Endothelial cell of umbilical vein (primary cell): Measurements from ENCODE around the gene NDUFS8. TPM values are rescaled to one million over a fixed set of nuclear protein-coding genes. Genes with fewer than 3 reads are reported as not detected.

Source experiments
- BruUV-seq: library from RNA; stranded (reverse); fragments of 400-500 nt; replicated peaks from 2 replicates; lab custom pipeline; 2021; lab: Mats Ljungman, UMichigan
- CTCF ChIA-PET: fragments of 300-600, 350-600 bp; sonication (Branson Sonifier 250); formaldehyde crosslinking; loops from one replicate; lab custom pipeline; 2021; ENCODE audit warnings: antibody characterized with exemption, inconsistent platforms; lab: Charles Lee
- POLR2A ChIA-PET: fragments of 300-600, 350-600 bp; sonication (Branson Sonifier 250); formaldehyde crosslinking; loops from one replicate; lab custom pipeline; 2021; ENCODE audit warnings: antibody characterized with exemption, inconsistent platforms; lab: Charles Lee
- DNase-seq: peaks from one replicate; pipeline ENCODE4 v3.0.0-alpha.2; 2011; ENCODE audit warnings: low read depth, low spot score
- FAIRE-seq: peaks from 2 replicates; lab custom pipeline; 2011; peaks lifted over from hg19 to GRCh38; lab: Jason Lieb, UNC
- H2AFZ ChIP-seq: 2 replicates; pipeline ENCODE4 v1.6.0; 2012; ENCODE audit warnings: low read depth, low read length, control low read depth, inconsistent platforms
- H3K27ac ChIP-seq: 2 replicates; pipeline ENCODE4 v1.5.1; 2011; ENCODE audit warnings: low read depth, mild to moderate bottlenecking, control low read depth, low read length, moderate library complexity; ENCODE audit not compliant: insufficient read depth
- H3K27me3 ChIP-seq, 2 experiments: 2 replicates each; pipeline versions ENCODE4 v1.6.0 to v1.6.1; 2011; ENCODE audit warnings: low read length in 2 of 2, mixed read lengths in 1 of 2; ENCODE audit not compliant: control insufficient read depth in 2 of 2, insufficient read depth in 2 of 2
- H3K36me3 ChIP-seq, 2 experiments: 2 replicates in 1 of 2; 3 replicates in 1 of 2; pipeline ENCODE4 v1.5.1; 2011; ENCODE audit warnings: low read length in 2 of 2, mild to moderate bottlenecking in 1 of 2, moderate library complexity in 1 of 2; ENCODE audit not compliant: control insufficient read depth in 2 of 2, insufficient read depth in 2 of 2; ENCODE audit errors: extremely low read depth in 1 of 2
- H3K4me1 ChIP-seq: 3 replicates; pipeline ENCODE4 v1.5.1; 2011; ENCODE audit warnings: mild to moderate bottlenecking, low read length; ENCODE audit not compliant: control insufficient read depth, insufficient read depth; ENCODE audit errors: extremely low read depth
- H3K4me2 ChIP-seq: 2 replicates; pipeline ENCODE4 v1.6.1; 2011; ENCODE audit warnings: low read length, control low read depth, mixed read lengths; ENCODE audit not compliant: insufficient read depth
- H3K4me3 ChIP-seq, 3 experiments: fragments of 200-600 bp in 1 of 3; sonication (generic), shearing (Covaris generic) in 1 of 3; replicated peaks in 1 of 3; 2 replicates each; pipeline ENCODE4 v1.5.1; 2011 to 2016; ENCODE audit warnings: control low read depth in 3 of 3, low read length in 3 of 3, mild to moderate bottlenecking in 2 of 3, inconsistent platforms in 1 of 3, low read depth in 1 of 3, moderate library complexity in 1 of 3; ENCODE audit not compliant: insufficient read depth in 1 of 3
- H3K79me2 ChIP-seq: 2 replicates; pipeline ENCODE4 v1.6.0; 2012; ENCODE audit warnings: low read length, inconsistent platforms; ENCODE audit not compliant: control insufficient read depth, insufficient read depth
- H3K9ac ChIP-seq: replicated peaks from 2 replicates; pipeline ENCODE3; 2011; ENCODE audit warnings: low read length, control low read depth; ENCODE audit not compliant: insufficient read depth; ENCODE audit errors: extremely low read depth
- H3K9me1 ChIP-seq: replicated peaks from 3 replicates; pipeline ENCODE4 v1.6.0; 2011; ENCODE audit warnings: mild to moderate bottlenecking, low read length; ENCODE audit not compliant: control insufficient read depth, insufficient read depth; ENCODE audit errors: extremely low read depth
- H3K9me3 ChIP-seq: replicated peaks from 2 replicates; pipeline ENCODE4 v1.5.1; 2012; ENCODE audit warnings: low read length, inconsistent platforms; ENCODE audit not compliant: control insufficient read depth, insufficient read depth
- H4K20me1 ChIP-seq: replicated peaks from 2 replicates; pipeline ENCODE3; 2011; ENCODE audit warnings: mild to moderate bottlenecking, low read length; ENCODE audit not compliant: control insufficient read depth, insufficient read depth; ENCODE audit errors: extremely low read depth
- CTCF ChIP-seq, 2 donors: IDR thresholded peaks; 1 replicate in 1 of 2; 2 replicates in 1 of 2; pipeline ENCODE4 v1.5.1; 2011; ENCODE audit warnings: low read length in 2 of 2, mild to moderate bottlenecking in 2 of 2, moderate library complexity in 2 of 2, control low read depth in 1 of 2, inconsistent platforms in 1 of 2, low read depth in 1 of 2; ENCODE audit not compliant: insufficient read depth in 1 of 2; ENCODE audit errors: extremely low read depth in 1 of 2
- EZH2 ChIP-seq: IDR thresholded peaks from 2 replicates; pipeline ENCODE4 v1.6.1; 2012; ENCODE audit warnings: borderline replicate concordance, low read depth, mild to moderate bottlenecking, moderate library complexity, low read length, inconsistent platforms; ENCODE audit not compliant: severe bottlenecking
- MYC ChIP-seq: IDR thresholded peaks from one replicate; pipeline ENCODE4 v1.6.1; 2011; ENCODE audit warnings: mild to moderate bottlenecking, low read depth, low read length
- POLR2AphosphoS5 ChIP-seq: IDR thresholded peaks from 2 replicates; pipeline ENCODE4 v1.6.1; 2012; ENCODE audit warnings: low read depth, mild to moderate bottlenecking, control low read depth, low read length, moderate library complexity; ENCODE audit not compliant: insufficient read depth
- dilution Hi-C: fragments of 300-500 bp; cut with MboI; formaldehyde crosslinking; loops from one replicate; pipeline ENCODE4 v1.15.0; 2019; ENCODE audit warnings: low sequenced_read_pairs; ENCODE audit not compliant: extremely low pct_ligation_motif_present
- intact Hi-C: fragments of 100-400 bp; cut with micrococcal nuclease; formaldehyde crosslinking; loops from one replicate; pipeline ENCODE4 v1.10.0; 2022
- polyA plus RNA-seq, 4 experiments: library from polyadenylated mRNA; depleted of rRNA in 3 of 4; stranded (reverse) in 3 of 4; unstranded in 1 of 4; fragments of >200 nt; gene quantifications; 2 replicates each; pipeline versions ENCODE4 v1.2.1 to v1.2.3, GENCODE V29; 2011 to 2012; ENCODE audit warnings: missing spikeins in 1 of 4
- total RNA-seq: library from RNA; stranded (reverse); gene quantifications from 2 replicates; pipeline ENCODE4 v1.2.3, GENCODE V29; 2021

NDUFS8 gene
- total and polyA plus RNA-seq, 2 donors (not counting 3 experiments of a cell fraction or from before 2014, with no cell fraction given), result 166 to 170 TPM

DNA sequence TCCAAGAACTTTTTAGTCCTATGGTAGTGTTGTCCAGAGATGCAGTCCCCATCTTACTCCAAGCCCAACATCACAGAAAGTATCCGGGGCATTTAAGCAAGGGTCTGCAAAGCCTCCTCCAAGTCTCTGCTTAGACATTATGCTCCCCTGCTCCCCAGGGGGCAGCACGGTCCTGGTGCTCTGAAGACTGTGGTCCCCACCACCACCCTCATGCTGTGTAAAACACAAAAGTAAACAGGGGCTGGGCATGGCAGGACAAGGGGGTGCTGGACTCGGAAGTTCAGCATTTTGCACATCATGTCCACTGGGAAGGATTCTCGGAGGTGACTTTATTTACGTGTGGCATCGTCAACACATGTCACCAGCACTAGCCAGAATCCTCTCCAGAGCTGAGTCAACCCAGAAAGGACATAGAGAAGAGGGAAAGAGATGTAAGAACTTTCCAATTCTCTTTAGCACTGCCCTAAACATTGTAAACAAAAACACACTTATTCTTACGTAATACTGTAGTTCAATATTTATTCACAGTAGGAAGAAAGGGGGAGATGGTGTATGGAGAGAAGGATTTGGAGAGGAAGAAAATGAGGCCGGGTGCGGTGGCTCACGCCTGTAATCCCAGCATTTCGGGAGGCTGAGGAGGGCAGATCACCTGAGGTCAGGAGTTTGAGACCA, 46.0 kb downstream of the NDUFS8 start:
- Histone ChIP-seq H3K27me3 (no peaks in the 10 kb centered on the region), H2AFZ (no peak overlapping the region), H3K9me3 (no peaks in the 10 kb centered on the region), H3K36me3 (peaks cover 0 to 16% of the 10 kb centered on the region in 2 experiments), H3K9me1 (no peaks in the 10 kb centered on the region), H3K4me3 (no peak overlapping the region), H3K79me2 (no peaks in the 10 kb centered on the region), H3K27ac (no peak overlapping the region), H4K20me1 (no peaks in the 10 kb centered on the region), H3K4me2 (no peak overlapping the region), H3K4me1 (no peaks in the 10 kb centered on the region), H3K9ac (no peak overlapping the region)
- FAIRE-seq, result no peak
- CTCF ChIA-PET, result interaction anchor here (1.2 kb wide), 1 partner anchor 133 kb away, joined by 5 read pairs; no protein-coding TSS in a partner anchor
- intact Hi-C loops, result loop anchor here (1.0 kb wide), 1 partner anchor 130 kb away; no protein-coding TSS in a partner anchor
- DNase-seq, result peak; percentile 23
- no TSS peak for BruUV-seq
- TF ChIP-seq POLR2AphosphoS5, result no peak
- TF ChIP-seq CTCF (IDR thresholded peaks at IDR 0.05; ENCODE audit: extremely low read depth in 1 of 2, insufficient read depth in 1 of 2, low read depth in 1 of 2, low read length in 2 of 2), result peak in 1 of 2 donors; percentile 44
- TF ChIP-seq EZH2, result no peak
- TF ChIP-seq MYC, result no peak
- dilution Hi-C loops, result no loop called here
- POLR2A ChIA-PET, result no interaction called here
